Cardiac fibroblast (primary cell): Measurements from ENCODE around the gene ARL16.
"Not testable (repeated sequence)": the region's sequence is repeated elsewhere in the genome, so short reads cannot be mapped to it uniquely, and the experiment has no call there.

ENCODE experiments used
- DNase-seq, 2 donors: peaks; one replicate each; pipeline versions ENCODE4 v3.0.0 to v3.0.0-alpha.2; 2010; ENCODE audit warnings: low read depth in 2 of 2
- H3K4me3 ChIP-seq, 2 donors: replicated peaks in 1 of 2; 1 replicate in 1 of 2; 2 replicates in 1 of 2; pipeline ENCODE4 v1.5.1; 2011; ENCODE audit warnings: low read depth in 2 of 2, low read length in 2 of 2, mild to moderate bottlenecking in 2 of 2, moderate library complexity in 1 of 2
- TF ChIP-seq, protein P1 (sequence below): IDR thresholded peaks from one replicate; pipeline ENCODE4 v1.5.1; 2011; ENCODE audit warnings: low read depth, mild to moderate bottlenecking, low read length, inconsistent platforms

ARL16 gene

GRCh38 chr17:81681672-81682071 is 1.9 kb downstream of the ARL16 start:
- H3K4me3 ChIP-seq, result no peak overlapping the region
- TF ChIP-seq, protein P1, sequence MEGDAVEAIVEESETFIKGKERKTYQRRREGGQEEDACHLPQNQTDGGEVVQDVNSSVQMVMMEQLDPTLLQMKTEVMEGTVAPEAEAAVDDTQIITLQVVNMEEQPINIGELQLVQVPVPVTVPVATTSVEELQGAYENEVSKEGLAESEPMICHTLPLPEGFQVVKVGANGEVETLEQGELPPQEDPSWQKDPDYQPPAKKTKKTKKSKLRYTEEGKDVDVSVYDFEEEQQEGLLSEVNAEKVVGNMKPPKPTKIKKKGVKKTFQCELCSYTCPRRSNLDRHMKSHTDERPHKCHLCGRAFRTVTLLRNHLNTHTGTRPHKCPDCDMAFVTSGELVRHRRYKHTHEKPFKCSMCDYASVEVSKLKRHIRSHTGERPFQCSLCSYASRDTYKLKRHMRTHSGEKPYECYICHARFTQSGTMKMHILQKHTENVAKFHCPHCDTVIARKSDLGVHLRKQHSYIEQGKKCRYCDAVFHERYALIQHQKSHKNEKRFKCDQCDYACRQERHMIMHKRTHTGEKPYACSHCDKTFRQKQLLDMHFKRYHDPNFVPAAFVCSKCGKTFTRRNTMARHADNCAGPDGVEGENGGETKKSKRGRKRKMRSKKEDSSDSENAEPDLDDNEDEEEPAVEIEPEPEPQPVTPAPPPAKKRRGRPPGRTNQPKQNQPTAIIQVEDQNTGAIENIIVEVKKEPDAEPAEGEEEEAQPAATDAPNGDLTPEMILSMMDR, result no peak
- DNase-seq, result no peak

DNA sequence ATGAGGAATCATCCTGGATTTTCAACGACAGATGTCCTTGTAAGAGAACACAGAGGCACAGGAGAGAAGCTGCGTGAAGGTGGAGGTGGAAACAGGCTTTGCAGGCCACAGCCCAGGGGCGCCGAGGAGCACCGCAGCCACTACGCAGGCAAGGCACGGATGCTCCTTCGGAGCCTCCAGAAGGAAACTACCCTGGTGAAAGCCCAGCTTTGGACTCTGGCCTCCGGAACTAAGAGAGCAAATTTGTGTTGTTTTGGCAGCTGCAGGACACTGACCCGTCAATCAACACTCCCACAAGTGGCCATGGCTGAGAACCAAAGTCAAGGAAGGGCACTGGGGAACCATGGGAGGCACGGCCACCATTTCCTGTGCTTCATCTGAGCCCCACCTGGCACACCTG is 3.4 kb downstream of the ARL16 start:
- TF ChIP-seq, protein P1, result no peak
- no peak for DNase-seq
- H3K4me3 ChIP-seq, result no peak overlapping the region

- DNase-seq, result no peak
- TF ChIP-seq, protein P1, result no peak
- H3K4me3 ChIP-seq, result no peak overlapping the region
Observed at GRCh38 chr17:81676906-81677305, 6.7 kb downstream of the ARL16 start.

DNA sequence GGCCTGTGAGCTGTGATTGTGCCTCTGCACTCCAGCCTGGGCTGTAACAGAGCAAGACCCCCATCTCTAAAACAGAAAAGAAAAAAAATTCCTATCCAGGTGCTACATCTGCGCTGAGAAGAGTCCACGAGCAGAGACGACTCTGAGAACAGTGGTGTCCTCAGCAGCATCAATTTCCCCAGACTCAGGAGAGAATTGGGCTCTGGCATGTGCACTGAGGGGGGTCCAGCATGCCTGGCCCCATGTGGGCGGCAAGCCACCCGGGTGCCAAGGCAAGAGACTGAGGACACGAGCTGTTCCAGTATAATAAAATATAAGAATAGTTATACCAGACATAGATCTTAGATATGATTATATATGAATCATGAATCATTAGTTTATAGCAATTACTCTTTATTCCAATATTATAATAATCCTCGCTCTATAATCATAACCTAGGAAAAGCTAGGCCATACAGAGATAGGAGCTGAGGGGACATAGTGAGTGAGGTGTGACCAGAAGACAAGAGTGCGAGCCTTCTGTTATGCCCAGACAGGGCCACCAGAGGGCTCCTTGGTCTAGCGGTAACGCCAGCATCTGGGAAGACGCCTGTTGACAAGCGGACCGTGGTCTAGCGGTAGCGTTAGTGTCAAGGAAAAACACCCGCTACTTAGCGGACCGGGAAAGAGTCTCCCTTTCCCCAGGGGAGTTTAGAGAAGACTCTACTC is 7.9 kb downstream of the ARL16 start:
- TF ChIP-seq, protein P1, result peak; percentile 54
- DNase-seq, result peak; percentile 49 to 52
- not testable (repeated sequence) for H3K4me3 ChIP-seq

GRCh38 chr17:81673561-81674258 is 9.9 kb downstream of the ARL16 start:
- H3K4me3 ChIP-seq, result no peak overlapping the region
- TF ChIP-seq, protein P1, result no peak
- DNase-seq, result no peak

- TF ChIP-seq, protein P1, result no peak
- no peak for DNase-seq
- no peak overlapping the region for H3K4me3 ChIP-seq
Observed at GRCh38 chr17:81672954-81673353, 10.6 kb downstream of the ARL16 start.
